K562 (cell line): ENCODE data around the gene IGSF3. TPM values are rescaled to one million over a fixed set of nuclear protein-coding genes. Genes with fewer than 3 reads are reported as not detected.

ENCODE experiments used
- CTCFL ChIP-seq: IDR thresholded peaks from 2 replicates; pipeline ENCODE4 v1.6.1; 2011; ENCODE audit warnings: borderline replicate concordance, low read depth, mild to moderate bottlenecking, moderate library complexity, low read length; ENCODE audit not compliant: insufficient read depth, poor library complexity, severe bottlenecking
- GTF3C2 ChIP-seq: IDR thresholded peaks from 3 replicates; pipeline ENCODE4 v1.6.1; 2011; ENCODE audit warnings: borderline replicate concordance, mild to moderate bottlenecking, moderate library complexity; ENCODE audit not compliant: insufficient read length; ENCODE audit errors: extremely low read depth
- LCOR ChIP-seq: sonication (generic); formaldehyde crosslinking; IDR thresholded peaks from 2 replicates; pipeline ENCODE4 v1.8.0; 2022; ENCODE audit warnings: mild to moderate bottlenecking, missing genetic modification reagents
- NR2F6 ChIP-seq: fragments of 450-650 bp; formaldehyde crosslinking; IDR thresholded peaks from 2 replicates; pipeline ENCODE4 v1.4.0; 2020; ENCODE audit warnings: mild to moderate bottlenecking
- SMARCE1 ChIP-seq: fragments of 450-650 bp; IDR thresholded peaks from 2 replicates; pipeline ENCODE4 v1.7.1; 2016; ENCODE audit warnings: mild to moderate bottlenecking
- SPI1 ChIP-seq: IDR thresholded peaks from 2 replicates; pipeline ENCODE4 v1.6.1; 2011; ENCODE audit warnings: low read depth, low read length, control low read depth, borderline replicate concordance
- ZBTB40 ChIP-seq, 2 experiments: fragments of 450-650 bp in 1 of 2; sonication (generic) in 1 of 2; formaldehyde crosslinking in 1 of 2; IDR thresholded peaks; 2 replicates each; pipeline versions ENCODE4 v1.7.1 to v1.9.0; 2016 to 2022; ENCODE audit warnings: inconsistent platforms in 1 of 2, mild to moderate bottlenecking in 1 of 2, missing genetic modification reagents in 1 of 2
- ZNF384 ChIP-seq: IDR thresholded peaks from 2 replicates; pipeline ENCODE4 v1.6.1; 2012; ENCODE audit warnings: low read depth, low read length, improper control_type of control experiment
- polyA plus RNA-seq, 8 experiments: library from polyadenylated mRNA; depleted of rRNA in 4 of 8; stranded (reverse) in 5 of 8; unstranded in 3 of 8; fragments of >200 nt; fragmentation: Nextera tagmentation in 2 of 8; fragmentation: Illumina TruSeq in 1 of 8; extraction: Ambion mirVana in 2 of 8; extraction: Trizol in 1 of 8; gene quantifications; 2 replicates each; pipeline versions ENCODE4 v1.2.1 to v1.2.3, GENCODE V29; 2011 to 2014; ENCODE audit warnings: inconsistent platforms in 1 of 8, missing spikeins in 1 of 8
- total RNA-seq, 7 experiments: library from RNA; depleted of rRNA in 6 of 7; stranded (reverse); fragments of >200 nt in 6 of 7; fragmentation: Illumina TruSeq in 2 of 7; extraction: Trizol in 2 of 7; gene quantifications; 2 replicates each; pipeline versions ENCODE4 v1.2.1 to v1.2.3, GENCODE V29; 2011 to 2021; ENCODE audit warnings: low replicate concordance in 1 of 7
- TF ChIP-seq, protein P1 (sequence below): sonication (generic); formaldehyde crosslinking; IDR thresholded peaks from 2 replicates; pipeline ENCODE4 v1.8.0; 2022; ENCODE audit warnings: missing genetic modification reagents, mild to moderate bottlenecking, moderate library complexity, borderline replicate concordance

IGSF3 gene
- total and polyA plus RNA-seq, 9 of the 15 experiments (the other 6 are each of a cell fraction or from before 2014, with no cell fraction given): 1.1 to 15.0 (median 8.3) TPM

- TF ChIP-seq, protein P1, sequence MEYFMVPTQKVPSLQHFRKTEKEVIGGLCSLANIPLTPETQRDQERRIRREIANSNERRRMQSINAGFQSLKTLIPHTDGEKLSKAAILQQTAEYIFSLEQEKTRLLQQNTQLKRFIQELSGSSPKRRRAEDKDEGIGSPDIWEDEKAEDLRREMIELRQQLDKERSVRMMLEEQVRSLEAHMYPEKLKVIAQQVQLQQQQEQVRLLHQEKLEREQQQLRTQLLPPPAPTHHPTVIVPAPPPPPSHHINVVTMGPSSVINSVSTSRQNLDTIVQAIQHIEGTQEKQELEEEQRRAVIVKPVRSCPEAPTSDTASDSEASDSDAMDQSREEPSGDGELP: 0 out of 2 replicates have a peak, but pooled peaks have one; percentile 27
- TF ChIP-seq NR2F6 (CRISPR knock-in tag) (no peak), SMARCE1 (peak; percentile 25; the same call in 1 of the 2 replicates), GTF3C2 (no peak), LCOR (CRISPR knock-in tag) (0 out of 2 replicates have a peak, but pooled peaks have one; percentile 34), SPI1 (peak; percentile 46; the same call in 1 of the 2 replicates), ZNF384 (no peak), ZBTB40 (IDR thresholded peaks at IDR 0.05) (no peak), ZBTB40 (CRISPR knock-in tag; IDR thresholded peaks at IDR 0.05) (no peak), CTCFL (no peak)
Measured at GRCh38 chr1:116666187-116667077, 1.1 kb downstream of the IGSF3 start (continued).
